Stimulated activated CD8-positive, alpha-beta memory T cell treated with anti-CD3 and anti-CD28 coated beads, Interleukin-12 subunit alpha, Interleukin-12 subunit beta, amount 100 ng/mL, for 24 hours (primary cell): ENCODE data around the gene ASPN.

Source experiments
- DNase-seq: peaks from one replicate; pipeline ENCODE4 v3.0.0-alpha.2; 2020; ENCODE audit errors: extremely low read depth

The ASPN gene

DNA sequence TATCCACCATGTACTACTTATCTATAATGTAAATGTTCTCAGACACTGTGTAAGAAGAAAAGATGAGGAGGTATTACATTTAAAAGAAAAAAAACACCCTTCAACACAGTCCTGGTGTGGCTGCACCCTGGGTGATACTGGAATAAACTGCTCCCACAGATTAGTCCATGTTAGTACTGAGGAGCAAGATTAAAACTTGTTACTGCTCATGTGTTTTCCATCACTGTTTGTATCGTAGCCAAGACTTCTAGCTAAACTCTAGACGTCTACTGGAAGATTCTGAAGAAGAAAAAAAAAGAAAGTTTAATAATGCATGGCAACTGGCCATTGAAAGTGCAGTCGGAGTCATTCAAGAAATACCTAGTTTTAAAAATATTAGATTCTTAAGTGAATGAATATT is at the start of gene ASPN:
TSS of gene ASPN (minus strand) at position 178 of the 400 bp plus-strand sequence.
- no peak for DNase-seq

DNA sequence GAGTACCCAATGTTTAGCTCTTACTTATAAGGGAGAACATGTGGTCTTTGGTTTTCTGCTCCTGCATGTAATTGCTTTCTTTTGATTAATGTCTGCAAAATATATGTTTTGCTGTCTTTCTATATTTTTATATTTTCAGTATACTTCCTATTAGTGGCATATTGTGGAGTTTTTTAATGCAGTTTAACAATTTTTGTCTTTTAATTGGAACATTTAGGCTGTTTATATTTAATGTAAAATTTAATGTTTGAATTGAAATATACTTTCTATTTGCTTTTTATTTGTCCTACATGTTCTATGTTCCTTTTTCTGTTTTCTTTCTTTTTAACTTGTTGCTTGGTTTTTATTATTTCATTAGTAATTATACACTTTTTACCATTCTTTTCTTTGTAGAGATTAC is 48.6 kb upstream of the ASPN start:
- DNase-seq = no peak

DNA sequence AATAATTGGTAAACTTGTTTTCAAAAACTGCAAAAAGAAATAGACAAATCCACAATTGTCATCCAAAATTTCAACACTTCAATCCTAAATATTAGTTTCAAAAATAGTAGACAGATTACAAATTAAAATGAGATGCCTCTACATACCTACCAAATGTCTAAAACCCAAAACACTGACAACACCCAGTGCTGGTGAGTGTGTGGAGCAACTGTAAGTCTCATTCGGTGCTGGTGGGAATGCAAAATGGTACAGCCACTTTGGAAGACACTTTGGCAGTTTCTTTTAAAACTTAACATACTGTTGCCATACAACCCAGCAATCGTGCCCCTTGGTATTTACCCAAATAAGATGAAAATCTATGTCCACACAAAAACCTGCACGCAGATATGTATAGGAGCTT is 46.8 kb upstream of the ASPN start:
- DNase-seq = no peak

DNA sequence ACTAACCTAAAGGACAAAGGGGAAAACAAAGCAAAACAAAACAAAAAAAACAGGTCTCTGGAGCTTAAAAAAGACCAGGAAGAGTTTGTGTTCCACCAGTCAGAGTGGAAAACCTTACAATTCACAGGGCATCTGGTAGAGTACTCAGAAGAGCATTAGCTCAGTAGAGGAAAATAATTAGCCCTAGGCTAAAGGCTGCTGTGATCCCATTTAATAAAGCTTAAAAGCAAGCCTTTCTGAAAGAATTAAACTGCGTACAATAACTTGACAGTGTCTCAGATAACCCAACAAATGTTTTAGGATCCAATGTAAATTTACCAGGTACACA is 46.2 kb upstream of the ASPN start:
- no peak for DNase-seq

DNA sequence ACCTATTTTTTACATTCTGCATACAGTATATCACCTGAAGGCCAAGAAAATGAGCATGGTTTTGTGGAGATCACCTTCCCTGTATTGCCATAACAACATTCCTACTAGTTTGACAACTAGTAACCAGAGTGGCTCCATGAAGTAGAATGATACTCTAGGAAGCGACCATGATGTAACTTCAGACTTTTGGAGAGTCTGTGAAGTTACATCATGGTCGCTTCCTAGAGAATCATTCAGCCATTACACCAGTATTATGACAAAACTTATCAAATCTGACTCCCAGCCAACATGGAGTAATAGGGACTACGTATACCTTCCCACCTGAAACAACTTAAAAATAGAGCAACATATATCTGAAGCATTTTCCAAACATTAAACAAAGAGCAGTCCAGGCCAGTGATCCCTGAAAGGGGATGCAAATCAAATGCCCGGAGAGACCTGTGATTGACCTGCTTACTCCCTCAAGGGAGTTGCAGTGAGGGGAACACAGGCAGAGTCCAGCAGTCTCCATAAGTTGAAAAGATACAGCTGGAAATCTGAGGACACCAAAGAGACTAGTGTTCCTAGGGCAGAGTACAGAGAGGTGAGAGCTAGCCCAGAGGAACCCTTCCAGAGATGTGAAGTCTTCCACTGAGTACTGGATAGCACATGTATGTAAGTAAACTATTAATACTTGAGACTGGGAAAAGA is 45.7 kb upstream of the ASPN start:
- no peak for DNase-seq

DNA sequence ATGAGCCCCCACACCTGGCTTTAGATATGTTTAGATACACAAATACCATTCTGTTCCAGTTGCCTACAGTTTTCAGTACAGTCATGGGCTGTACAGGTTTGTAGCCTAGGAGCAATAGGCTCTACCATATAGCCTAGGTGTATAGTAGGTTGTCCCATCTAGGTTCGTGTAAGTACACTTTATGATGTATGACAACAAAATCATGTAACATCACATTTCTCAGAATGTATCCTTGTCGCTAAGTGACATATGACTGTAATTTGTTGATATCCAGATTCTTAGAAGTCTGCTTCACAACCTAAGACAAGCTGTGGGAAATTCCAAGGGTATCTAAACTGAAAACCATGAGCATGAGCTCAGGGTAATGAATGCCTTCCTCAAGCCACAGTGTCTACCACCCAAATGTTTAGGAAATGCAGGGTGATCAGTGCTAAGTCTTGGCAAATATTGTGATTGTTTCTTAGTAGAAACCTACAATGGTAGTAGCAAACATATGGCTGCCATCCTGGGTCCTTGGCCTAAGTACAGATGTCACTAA is 45.1 kb upstream of the ASPN start:
- DNase-seq = no peak

DNA sequence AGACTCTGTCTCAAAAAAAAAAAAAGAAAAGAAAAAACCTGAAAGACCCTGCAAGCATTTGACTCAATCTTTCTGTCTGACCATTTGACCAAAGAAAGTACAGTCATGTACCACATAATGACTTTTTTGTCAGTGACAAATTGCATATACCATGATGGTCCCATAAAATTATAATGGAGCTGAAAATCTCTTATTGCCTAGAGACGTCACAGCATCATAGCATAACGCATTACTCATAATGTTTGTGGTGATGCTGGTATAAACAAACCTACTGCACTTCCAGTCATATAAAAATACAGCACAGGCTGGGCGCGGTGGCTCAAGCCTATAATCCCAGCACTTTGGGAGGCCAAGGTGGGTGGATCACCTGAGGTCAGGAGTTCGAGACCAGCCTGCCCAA is 43.0 kb upstream of the ASPN start:
- DNase-seq = no peak

DNA sequence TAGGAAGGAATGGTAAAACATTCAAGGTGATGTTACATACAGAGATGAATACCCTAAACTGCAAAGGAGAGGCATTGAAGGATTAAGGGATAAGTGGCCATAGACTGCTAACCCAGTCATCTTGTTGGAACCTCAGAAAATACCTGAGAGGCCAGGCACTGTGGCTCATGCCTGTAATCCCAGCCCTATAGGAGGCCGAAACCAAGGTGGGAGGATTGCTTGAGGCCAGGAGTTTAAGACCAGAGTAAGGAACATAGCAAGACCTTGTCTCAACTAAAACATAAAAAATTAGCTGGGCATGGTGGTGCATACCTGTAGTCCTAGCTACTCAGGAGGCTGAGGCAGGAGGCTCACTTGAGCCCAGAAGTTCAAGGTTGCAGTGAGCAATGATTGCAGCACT is 42.6 kb upstream of the ASPN start:
- DNase-seq = no peak

DNA sequence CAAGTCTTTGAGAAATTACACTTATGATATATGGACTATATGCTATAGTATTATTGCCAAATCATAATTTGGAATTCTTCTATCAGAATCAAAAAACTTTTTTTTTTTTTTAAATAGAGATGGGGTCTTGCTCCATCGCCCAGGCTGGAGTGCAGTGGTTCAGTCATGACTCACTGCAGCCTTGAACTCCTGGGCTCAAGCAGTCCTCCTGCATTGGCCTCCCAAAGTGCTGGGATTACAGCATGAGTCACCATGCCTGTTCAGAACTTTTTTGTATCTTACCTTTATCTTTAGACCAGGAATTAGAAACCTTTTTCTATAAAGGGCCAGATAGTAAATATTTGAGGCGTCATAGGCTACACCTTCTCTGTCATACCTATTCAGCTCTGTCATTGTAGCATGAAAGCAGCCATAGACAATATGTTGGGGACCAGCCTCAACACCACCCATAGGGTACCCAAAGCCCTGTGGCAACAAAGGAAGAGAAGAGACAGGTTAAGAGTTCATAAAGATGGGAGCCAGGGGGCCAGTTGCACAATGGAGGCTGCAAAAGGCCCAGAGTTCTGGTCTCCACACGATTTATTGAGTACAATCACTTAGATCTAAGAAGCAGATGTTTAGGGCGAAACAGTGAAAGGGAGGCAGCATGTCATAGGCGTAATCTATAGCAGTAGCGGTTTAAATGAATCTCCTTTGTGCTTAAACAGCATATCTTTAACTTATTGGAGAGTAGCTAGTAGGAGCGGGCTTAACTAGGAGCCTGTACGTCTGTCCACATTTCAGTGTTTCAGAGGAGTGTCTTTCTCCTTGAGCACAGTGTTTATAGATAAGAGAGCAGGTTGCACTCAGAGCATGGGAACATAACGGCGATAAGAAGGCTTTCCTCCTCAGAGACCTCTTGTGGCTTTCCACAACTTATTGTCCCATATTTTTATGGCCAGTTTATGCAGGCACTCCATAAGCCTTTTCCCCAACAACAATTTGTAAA is 41.0 kb upstream of the ASPN start:
- no peak for DNase-seq

DNA sequence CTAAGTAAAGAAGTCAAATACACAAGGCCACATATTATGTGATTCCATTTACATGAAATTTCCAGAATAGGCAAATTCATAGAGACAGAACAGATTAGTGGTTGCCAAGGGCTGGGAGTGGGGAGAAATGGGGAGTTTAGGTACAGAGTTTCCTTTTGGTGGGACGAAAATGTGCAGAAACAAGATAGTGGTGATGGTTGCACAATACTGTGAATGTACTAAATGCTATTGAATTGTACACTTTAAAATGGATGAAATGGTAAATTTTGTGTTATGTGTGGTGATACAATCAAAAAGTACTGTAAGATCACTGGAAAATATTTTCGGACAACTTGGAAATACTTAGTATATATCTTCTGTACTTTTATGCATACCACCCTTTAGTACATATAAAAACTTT is 38.5 kb upstream of the ASPN start:
- DNase-seq = no peak

DNA sequence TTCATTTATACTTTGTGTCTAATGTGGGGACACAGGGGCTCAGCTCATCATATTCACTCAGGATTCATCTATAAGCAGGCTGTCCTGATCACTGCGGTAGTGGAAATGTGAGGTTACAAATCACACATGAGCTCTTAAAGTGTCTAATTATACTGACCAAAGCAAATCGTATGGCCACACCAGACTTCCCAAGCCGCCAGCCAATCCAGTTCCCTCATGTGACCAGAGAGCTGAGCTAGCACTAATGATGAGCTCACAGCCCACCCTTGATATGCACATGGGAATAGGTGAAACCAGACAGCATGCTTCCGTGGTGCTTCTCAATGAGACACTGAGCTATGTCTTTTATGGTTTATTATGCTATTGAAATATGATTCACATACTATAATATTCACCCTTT is 35.9 kb upstream of the ASPN start:
- DNase-seq = no peak

DNA sequence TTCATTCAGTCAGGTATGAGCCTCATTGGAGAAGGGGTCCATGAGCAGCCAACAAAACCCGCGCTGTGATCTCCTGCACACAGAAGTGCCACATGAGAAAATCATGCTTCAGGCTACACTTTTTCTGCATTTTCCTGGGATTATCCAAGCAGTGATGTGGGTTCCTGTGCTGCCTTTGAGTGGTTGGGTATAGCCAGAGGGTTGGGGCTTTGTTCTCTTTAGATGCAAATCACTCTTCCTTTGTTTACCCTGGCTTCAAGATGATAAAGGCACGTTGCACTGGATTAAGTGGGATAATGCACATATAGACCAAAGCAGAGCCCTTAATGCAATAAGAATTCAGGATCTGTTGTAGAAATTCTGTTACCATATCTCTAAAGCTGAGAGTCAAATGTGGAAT is 34.7 kb upstream of the ASPN start:
- no peak for DNase-seq

DNA sequence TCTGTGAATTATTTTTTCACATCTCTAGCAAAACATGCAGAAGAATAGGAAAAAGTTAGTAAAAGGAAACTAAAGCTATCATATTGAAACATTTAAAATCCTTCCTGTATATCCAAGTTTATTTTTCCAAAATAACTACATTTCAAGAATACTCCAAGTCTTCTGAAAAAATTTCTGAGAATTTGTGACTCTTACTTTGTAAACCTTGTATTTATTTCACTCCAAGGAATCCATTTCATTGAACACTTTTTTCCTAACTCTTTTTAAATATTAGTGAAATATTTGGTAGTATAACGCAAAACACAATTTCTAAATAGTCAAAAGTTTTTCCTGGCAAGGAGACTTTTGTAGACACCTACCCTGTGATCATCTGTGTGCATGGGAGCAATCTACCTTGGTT is 34.2 kb upstream of the ASPN start:
- DNase-seq = no peak

DNA sequence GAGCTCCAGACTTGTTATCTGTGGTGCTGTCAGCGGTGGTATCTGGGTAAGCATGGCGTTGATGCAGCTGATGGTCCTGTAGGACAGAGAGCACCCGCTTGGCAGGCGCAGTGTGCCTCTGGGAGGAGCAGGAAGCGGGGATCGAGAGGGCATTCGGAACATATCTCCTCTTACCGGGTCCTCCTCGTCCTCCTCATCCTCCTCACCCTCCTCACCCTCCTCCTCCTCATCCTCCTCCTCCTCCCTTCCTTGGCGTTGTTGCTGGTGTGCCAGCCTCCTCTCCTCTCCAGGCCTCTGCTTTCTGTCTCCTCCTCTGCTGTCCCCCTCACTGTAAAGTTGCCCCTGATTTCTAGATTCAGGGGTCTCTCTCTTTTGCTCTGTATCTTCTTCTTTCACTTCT is 32.3 kb upstream of the ASPN start:
- DNase-seq = no peak

DNA sequence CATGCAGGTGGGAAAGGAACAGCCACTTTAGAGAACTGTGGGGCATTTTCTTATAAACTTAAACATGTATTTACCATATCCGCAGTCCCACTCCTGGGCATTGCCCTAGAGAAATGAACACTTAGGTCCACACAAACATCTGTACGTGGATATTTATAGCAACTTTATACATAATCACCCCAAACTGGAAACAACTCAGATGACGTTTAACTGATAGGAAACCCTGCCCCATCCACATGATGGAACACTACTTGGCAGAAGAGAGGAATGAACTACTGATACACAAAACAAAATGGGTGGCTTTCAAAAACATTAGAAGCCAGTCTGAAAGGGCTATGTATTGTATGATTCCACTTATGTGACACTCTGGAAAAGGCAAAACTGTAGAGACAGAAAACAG is 31.0 kb upstream of the ASPN start:
- no peak for DNase-seq

DNA sequence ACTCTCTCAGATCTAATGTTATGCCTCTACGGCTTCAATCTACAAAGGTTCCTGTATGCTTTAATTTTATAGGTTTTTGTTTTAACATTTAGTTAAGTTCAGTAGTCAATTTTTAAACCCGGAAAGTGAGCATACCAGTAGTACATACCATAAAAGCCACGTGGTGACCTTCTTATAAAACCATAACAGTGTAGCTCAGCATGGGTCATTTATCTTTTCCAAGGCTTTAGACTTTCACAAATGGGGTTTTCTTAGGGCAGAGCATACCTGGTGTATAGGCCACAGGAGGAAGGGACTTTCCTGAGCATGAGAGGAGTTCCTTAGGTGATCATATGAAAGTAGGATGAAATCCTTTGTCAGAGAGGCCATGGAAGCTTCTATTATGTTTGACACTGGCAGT is 30.3 kb upstream of the ASPN start:
- no peak for DNase-seq

DNA sequence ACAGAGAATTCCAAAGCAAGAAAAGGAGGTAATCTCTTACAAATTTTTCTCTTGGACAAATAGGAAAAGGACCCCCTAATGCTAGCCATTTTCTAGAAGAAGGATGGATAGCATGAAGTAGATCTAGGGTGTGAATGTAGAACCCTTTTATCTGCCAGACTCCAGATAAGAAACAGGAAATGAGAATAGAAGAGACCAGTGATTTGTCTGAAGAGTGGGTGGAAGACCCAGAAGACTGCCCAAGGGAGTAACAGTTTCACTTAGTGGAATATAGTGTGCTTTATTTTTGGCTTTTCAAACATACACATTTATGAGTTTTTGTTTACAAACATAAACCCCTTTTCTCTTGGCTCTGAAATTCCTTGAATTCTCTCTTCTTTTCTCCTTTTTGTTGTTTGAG is 28.4 kb upstream of the ASPN start:
- DNase-seq = no peak

DNA sequence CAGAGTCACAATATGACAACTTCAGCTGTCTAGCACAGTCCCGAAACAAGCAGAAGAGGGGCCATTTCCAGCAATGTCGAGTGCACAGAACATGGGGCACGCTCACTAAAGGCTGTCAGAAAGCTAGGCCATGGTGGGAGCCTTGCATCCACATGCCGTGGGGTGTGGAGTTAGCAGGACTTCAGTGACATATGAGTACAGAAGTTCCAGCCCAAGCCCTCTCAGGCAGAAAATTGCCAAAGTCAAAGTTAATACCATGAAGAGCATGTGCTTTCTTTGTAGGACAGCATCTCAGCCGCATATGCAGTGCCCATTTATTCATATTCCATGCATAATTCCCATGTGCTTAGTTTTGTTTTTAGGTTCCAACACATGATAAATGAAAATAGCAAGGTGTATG is 26.7 kb upstream of the ASPN start:
- DNase-seq = no peak

DNA sequence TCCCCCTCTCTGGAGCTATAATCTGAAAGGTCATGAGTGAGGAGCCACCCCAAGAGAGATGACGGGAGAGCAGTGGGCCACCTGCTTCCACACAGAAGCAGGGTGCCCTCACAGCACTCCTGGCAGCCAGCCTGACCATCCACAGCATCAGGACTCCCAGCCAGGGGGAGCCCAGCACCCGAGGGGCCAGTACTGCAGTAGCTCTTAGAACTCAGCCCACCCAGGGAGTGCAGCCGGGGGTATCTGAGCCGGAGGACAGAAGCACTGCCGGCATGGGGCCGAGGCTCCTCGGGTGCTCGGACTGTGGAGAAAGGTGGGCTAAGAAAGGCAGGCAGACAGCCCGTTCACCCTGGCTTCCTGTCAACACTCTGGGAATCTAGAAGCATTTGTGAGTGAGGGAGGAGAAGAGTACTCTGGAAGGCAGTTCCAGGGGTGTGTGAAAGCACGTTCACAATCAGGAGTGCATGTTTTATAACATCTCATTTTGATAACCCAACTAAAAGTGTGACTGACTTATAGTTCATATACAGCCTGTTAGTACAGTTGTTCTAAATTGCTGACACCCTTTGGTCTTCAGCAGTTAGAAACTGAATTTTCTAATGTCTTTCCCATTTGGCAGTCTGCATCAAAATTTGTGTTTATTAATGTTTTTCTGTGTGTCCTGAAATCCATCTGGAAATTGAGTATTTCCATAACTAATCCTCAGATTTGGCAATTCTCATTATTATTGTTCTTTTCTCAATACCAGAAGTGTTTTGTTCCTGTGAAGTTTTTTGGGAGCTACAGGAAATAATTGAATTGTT is 25.9 kb upstream of the ASPN start:
- DNase-seq = no peak

DNA sequence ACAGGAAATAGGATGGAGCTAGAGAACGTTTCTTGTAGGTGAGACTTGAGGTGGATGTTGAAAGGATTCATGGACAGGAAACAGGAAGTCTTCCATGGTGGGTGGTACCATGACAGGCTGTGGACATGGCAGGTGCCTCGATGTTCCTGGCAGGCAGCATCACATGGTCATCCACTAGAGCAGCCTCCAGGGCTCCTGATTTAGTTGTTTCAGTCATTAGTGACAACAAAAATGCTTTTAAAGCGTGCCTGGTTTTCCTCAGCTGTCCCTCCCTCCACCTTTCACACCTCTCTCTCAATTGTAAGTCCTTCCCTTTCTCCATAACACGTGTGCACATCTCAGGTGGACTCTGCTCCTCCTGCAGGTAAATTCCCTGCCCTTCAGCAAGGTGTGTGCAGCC is 25.2 kb upstream of the ASPN start:
- DNase-seq = no peak

DNA sequence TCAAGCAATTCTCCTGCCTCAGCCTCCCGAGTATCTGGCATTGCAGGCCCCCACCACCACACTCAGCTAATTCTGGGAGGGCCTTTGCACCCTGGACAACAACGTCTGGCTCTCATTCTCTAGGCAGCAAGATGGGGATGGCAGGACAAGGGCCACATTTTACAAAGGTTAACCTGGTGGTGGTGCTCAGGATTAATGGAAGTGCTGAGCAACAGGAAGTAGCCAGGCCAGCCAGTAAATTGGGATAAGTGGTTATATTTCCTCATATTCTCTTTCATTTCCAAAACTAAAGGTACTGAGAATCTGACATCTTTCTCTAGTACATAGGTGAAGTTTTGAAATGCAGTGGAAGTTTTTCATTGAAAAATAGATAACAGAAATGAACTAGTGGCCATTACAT is 24.7 kb upstream of the ASPN start:
- no peak for DNase-seq

DNA sequence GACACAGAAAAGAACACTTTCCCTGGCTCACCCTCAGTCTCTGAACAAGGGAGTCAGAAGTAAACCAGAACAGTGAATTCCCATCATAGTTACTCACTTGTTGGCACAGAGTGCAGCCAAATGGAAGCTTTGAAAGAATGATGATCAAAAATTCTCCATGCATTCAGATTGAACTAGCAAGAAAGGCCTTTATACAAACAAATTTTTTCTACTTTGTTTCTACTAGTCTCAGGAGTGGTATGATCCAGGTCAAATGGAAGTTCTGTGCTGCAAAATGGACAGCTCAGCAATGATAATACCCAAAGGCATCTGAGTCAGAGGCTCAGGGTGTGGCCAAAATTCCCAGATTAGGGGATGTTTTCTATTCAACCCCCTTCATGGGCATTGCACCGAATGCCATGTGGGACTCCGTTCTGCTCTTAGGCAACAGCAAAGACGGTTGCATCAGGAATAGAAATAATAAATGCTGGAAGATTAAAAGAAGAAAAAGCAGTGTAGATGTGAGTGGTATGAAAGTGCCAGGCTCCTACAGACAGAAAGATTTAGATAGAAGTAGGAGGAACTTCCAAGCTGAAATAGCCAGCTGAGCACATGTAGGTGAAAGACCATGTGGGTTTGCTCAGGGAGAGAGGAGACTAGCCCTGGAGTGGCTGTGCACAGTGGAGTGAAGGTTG is 24.0 kb upstream of the ASPN start:
- no peak for DNase-seq
